NOMO-1 treated with DMSO at 0.1 percent for 48 hours (cell line): ENCODE measurements around the gene L3MBTL1.

Experiments
- DNase-seq: peaks from one replicate; lab custom pipeline; 2025; ENCODE audit not compliant: unreplicated experiment; lab: John Stamatoyannopoulos, UW

Gene L3MBTL1

DNA sequence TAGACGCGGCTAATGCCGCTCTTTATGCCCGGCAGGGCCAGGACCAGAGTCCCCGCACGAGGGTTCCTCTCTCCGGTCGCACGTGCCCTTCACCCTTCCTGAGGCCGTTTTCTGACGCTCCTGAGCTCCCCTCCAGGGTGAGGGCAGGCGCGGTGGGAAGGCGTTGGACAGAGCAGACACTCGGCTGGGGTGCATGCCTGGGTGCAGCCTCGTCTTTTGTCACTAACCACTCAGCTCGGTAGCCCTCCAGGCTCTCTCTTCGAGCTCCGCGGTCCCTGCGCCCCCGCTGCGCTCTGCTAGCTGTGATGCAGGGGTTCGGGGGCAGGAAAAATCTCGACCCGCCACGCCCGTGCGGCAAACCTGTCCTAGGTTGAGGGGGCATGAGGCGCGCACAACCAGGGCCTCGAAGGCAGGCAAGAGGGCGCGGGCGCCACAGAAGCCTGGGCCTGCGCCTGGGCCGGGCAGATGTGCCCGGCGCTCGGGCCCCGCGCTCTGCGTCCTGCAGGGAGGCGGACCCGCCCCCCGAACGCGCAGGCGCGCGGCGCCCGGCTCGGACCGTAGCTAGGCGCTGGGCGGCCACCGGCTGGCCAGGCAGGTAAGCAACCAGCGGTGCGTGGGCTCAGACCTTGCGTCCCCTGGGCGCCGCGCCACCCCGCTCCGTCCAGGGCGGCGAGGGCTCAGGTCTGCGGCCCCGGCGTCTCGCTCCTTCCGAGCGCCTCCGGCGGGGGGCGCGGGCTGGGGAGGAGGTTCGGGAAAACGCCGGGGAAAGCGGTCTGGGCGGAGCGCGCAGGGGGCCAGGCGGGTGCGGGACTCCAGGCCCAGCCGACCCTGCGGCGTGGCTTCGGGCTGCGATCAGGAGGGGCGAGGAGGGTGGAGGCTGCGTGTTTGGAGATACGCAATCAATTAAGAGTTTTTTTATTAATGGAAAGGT lies at the start of gene L3MBTL1:
L3MBTL1 (plus strand) TSS at position 548 of the 931 bp plus-strand sequence. CDS start 5,807 bp downstream, outside the sequence.
- no peak for DNase-seq

DNA sequence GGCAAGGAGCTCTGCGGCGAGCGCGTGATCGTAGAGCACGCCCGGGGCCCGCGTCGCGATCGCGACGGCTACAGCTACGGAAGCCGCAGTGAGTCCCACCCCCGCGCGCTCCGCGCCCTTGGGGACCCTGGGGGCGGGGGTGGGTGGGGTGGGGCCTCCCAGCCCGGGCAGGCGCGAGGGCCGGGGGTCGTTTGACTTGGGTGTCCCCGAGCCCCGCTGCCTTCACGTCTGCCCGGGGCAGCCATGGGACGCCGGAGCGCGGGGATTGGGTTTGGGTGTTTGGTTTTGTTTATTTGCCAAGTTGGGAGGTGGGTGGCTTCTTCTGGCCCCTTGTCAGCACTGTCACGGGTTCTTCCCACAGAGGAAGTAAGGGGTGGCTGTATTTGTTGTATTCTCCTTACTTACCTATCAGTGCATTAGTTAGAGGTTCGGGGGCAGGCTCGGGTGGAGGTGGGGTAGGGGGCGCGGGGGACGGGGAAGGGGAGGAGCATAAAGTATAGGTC lies 49.0 kb upstream of the L3MBTL1 start:
- peak; percentile 17 for DNase-seq

DNA sequence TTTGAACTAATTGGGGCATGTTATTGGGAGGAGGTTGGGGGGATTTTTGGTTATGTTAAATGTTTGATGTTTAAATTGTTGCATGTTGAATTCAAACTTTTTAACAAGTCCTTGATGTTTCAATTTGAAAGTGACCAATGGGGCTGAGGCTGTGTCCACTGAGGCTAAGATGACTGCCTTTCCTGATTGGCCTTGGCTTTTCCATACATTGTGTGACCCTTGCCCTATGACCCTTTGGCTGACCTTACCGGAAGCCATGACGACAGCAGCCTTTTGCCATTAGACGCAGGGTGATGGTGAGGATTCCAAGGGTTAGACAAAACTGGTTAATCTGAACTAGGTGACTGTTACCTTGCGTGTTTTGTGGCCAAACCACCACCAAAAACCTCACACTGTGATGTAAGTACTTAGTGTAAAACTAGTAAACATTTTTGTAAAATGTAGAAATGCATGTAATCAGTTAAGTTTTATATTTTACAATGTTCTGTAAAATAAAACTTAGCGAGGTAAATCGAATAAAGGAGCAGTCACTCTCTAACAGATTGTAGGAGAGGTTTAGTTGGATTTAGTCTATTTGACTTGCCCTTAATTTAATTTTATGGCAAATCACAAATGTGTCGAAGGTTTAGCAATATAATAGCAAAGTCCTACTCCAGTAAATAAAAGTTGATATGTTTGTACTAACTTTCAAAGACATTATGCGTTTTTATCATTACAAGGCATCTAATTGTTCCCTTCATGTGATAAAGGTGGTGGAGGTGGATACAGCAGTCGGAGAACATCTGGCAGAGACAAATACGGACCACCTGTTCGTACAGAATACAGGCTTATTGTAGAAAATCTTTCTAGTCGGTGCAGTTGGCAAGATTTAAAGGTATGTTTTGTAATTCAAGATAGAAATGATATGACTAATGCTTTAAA lies 48.2 kb upstream of the L3MBTL1 start:
- no peak for DNase-seq

DNA sequence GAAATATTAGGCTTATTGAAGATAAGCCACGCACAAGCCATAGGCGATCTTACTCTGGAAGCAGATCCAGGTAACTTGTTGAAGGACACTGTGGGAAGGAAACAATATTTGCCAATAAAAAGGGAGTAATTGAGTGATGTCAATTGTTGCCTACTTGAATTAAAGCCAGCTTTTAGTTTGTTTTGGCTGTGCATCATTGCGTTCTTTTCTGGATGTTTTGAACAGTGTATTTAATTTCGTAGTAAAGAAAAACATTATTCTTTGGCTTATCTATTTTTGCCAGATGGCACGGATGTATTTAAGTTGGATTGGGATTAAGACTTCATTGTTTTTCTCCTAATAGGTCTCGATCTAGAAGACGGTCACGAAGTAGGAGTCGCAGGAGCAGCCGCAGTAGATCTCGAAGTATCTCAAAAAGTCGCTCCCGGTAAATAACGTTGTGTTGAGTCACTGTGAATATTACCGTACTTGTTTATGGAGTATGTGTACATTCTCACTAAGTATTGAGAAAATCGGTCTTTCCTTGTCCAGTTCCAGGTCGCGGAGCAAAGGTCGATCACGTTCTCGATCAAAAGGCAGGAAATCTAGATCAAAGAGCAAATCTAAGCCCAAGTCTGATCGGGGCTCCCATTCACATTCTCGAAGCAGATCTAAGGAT lies 47.2 kb upstream of the L3MBTL1 start:
- no peak for DNase-seq

DNA sequence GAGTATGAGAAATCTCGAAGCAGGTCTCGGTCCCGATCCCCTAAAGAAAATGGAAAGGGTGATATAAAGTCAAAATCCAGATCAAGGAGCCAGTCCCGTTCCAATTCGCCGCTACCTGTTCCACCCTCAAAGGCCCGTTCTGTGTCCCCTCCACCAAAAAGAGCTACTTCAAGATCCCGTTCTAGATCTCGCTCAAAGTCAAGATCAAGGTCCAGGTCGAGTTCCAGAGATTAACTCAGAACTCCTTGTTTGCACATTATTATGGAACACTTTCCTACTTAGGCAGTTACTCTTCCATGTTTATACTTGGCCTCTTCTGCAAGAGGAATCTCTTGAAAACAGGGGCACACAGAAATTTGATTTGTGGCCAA lies 46.7 kb upstream of the L3MBTL1 start:
- no peak for DNase-seq

DNA sequence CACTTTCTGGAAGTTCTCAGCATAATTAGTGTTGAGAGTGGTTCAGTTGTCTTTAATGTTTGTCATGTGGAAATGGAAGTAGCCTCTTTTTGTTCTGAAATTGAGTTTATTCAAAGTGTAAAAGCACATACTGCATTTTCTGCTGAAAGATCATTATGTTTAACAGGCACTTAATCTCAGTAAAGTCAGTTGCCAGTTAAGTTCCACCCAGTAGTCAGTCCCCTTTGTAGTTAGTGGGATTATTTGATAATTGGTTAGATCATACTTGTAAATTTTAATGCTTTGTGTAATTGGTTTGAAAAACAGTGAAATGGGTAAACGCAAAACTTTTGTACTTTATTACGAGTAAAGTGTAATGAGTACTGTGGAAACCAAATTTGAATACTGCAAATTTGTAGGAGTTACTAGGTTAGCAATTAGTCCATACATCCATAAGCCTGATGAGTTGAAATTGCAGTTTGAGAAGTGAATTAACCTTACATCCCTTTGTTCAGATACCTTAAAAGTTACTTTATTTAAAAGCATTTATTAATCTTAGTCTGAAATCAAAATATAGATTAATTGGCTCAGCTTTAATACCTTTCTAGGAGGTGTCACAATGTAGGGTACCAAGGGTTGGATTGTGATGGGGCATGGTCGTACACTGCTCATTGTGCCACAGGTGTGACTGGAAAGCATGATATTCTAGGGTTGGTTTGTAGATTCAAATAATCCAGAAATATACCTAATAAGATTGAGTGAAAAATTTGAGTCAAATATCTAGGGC lies 45.4 kb upstream of the L3MBTL1 start:
- no peak for DNase-seq

DNA sequence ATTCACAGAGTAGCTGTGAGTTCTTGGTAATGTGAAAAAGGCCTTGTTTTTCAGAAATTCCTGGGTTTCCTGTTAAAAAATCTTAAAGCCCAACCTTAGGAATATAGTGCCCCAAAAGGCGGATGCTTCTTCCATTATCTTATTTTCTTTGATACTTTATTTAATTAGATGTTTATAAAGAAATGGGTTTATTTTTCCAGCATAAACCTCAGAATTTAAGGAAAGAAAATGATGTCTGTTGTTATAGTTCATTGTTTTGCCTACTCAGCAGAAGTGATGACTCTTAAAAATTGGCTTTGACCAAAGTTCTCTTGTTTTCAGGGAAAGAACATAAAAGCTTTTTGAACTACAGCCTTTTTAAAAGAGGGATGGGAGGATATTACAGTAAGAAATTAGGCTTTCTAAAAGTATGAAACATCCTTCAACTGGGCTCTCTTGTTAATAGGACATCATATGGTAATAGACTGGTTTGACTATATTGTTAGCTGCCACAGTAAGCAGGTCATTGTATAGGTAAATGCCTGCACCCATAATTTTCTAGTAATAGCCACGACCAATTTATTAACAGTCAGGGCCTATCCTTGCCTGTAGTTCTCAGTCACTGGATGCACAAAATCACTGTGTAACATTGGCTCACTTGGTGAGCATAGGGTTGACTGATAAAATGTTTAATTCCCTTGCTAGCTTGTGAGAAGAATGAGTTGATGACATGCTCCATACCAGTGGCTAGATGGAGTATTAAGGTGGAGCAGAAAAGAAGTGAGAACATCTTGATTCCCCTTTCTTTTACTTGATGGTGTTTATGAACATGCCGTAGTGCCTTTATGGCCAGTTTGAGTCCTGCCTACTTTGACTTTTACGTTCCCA lies 44.6 kb upstream of the L3MBTL1 start:
- no peak for DNase-seq

DNA sequence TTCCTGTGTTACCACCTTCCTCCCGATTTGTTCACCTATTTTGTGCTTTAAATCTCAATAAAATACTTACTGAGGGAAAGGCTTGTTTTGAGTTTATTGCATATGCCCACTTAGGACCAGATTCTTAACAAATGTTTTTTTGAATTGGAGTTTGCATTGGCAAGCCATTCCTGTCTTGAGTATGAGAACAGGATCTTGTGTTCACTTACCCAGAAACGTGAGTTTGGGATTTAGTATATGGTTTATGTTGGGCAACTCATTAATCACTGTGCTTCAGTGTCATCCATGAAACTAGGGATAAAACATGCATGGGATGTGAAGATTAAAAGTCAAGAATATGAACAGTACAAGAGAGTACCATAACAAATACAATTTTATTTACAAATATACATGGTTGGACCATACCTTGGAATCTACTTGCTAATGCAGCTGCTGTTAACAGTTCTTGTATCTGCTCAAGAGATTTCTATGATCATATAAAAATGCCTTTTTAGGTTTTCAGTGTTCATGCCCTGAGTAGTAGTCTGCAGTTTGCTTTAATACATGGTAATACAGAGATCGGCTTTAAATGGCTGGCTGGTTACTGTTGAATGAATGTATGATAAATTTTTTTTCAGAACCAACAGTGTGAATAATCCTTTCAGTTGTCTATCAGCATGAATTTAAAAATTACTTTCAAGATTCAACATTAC lies 43.8 kb upstream of the L3MBTL1 start:
- DNase-seq = no peak

DNA sequence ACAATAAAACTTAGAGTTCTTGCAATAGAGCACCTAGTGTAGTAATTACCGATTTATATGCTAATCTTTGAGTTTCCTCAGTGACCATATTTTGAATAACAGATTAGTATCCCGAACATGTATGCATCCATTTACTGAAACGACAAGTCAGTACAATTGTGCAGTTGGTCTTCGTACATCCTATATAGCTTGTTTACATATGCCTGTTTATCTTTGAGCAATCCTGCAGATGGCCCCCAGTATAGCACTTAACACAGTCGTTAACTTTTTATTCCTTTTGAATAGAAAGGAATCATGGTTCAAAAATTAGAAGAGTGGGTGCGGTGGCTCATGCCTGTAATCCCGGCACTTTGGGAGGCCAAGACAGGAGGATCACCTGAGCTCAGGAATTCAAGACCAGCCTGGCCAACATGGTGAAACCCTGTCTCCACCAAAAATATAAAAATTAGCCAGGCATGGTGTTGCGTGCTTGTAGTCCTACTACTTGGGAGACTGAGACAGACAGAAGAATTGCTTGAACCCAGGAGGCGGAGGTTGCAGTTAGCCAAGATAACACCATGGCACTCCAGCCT lies 43.2 kb upstream of the L3MBTL1 start:
- DNase-seq = no peak

DNA sequence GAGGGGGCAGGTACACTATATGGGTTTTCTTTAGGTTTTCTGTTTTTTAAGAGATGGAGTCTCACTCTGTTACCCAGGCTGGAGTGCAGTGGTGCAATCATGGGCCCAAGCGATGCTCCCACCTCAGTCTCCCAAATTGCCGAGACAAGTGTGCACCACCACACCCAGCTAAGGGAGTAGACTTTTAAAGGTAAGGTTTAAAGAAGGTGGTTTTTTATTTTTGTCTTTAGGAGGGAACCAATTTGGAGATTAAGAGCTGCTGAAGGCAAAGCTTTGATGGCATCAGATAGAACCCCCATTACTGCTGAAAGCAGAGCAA lies 41.9 kb upstream of the L3MBTL1 start:
- no peak for DNase-seq

DNA sequence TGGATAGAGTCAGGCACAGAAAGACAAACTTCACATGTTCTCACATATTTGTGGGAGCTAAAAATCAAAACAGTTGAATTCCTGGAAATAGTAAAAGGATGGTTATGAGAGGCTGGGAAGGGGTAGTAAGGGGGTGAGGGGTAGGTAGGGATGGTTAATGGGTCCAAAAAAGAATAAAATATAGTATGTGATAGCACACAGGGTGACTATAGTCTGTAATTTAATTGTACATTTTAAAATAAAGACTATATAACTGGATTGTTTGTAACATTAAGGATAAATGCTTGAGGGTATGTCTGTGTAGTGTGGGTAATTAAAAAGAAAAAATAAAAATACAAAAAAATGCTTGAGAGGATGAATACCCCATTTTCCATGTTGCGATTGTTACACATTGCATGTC lies 39.9 kb upstream of the L3MBTL1 start:
- DNase-seq = no peak

DNA sequence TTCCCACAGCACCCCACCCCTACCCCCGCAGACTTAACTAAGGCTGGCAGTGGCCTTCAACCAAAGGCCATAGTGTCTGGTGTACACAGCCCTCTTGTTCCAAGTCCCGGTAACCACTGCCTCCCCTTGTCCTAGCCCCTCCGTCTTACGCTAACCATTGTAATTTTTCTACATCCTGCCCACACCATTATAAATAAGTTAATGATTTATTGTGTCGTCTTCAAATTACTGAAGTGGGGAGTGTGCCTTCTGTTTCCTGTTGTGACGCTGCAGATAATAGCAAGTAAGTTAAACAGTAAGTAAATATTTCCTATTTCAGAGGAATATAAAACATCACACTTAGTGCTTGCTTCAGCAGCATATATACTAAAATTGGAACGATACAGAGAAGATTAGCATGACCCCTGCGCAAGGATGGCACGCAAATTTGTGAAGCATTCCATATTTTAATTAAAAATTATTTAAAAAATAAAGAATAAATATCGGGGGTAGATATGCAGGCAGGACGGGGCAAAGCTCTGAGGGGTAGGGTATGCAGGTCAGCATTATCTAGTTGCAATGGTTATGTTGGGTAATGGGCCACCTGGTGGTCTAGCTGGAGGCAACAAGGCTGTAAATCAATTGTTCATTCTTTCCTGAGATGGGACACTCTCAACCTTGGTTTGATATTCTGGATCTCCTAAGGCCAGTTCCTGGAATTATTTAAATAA lies 34.7 kb upstream of the L3MBTL1 start:
- no peak for DNase-seq

DNA sequence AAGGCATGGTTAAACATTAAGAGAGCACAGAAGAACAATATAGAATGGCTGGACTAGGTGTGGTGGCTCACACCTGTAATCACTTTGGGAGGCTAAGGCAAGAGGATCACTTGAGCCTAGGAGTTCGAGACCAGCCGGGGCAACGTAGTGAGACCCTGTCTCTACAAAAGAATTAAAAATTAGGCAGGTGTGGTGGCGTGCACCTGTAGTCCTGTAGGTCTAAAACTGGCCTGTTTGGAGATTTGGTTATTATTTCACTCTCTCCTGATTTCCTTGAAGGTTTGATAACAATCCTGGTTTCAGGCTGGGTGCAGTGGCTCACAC lies 34.2 kb upstream of the L3MBTL1 start:
- DNase-seq = no peak

DNA sequence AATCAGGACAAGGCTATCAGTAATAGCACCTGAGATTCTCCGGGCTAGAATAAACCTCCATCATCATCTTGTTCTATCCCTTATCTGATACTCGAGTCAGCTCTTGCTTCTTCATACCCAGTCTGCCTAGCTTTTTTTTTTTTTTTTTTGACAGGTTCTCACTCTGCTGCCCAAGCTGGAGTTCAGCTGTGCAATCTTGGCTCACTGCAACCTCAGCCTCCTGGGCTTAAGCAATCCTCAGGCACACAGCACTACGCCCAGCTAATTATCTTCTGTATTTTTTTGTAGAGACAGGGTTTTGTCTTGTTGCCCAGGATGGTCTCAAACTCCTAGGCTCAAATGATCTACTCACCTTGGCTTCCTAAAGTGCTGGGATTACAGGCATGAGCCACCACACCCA lies 30.3 kb upstream of the L3MBTL1 start:
- peak; percentile 73 for DNase-seq

DNA sequence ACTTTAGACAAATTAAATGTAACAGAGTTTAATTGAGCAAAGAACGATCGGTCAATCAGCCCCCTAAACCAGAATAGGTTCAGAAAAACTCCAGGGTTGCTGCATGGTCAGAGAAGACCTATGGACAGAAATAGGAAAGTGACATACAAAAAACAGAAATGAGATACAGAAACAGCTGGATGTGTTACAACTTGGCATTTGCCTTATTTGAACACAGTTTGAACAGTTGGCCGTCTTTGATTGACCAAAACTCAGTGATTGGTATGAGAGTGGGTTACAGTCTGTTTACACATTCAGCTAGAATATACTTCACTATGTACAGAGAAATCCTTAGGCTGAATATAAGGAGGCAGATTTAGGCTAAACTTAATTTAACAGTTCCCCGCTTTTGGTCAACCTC lies 29.9 kb upstream of the L3MBTL1 start:
- no peak for DNase-seq

DNA sequence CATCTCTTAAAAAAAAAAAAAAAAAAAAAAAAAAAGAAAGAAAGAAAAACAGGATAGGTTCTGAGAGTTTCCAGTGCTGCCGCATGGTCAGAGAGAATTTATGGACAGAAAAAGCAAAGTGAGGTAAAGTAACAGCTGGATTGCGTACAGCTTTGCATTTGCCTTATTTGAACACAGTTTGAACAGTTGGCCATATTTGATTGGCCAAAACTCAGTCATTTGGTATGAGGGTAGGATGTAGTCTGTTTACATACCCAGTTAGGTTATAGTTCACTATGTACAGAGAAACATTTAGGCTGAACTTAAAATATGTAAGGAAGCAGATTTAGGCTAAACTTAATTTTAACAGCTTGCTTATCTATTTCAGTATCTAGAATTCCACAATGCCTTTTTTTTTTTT lies 17.5 kb upstream of the L3MBTL1 start:
- no peak for DNase-seq

DNA sequence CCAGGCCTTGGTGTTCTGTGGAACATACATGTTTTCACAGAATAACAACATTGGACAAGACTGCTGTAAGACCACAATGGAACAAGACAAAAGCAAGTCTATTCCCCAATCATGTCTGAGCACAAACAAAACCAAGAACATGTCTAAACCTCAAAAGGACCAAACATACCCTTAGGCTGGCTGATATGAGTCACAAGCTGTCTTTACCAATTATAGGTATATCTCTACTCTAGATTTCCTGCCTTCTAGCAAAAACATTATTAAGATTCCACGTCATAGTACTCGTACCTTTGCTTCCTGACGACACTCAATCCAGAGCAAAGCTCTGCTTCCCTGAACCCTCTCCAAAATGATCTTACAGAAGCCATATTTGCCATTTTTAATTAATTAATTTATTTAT lies 15.4 kb upstream of the L3MBTL1 start:
- no peak for DNase-seq

DNA sequence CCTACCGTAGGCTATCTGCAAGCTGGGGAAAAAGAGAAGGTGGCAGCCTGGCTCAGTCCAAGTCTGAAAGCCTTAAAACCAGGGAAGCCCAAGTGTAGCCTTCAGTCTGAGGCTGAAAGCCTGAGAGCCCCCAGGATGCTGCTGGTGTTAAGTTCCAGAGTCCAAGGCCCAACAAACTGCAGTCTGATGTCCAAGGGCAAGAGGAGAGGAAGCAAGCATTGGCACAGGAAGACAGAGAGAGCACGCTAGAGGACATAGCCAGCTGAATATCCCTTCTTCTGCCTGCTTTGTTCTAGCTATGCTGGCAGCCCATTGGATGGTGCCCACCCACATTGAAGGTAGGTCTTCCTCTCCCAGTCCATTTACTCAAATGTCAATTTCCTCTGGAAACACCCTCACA lies 12.1 kb upstream of the L3MBTL1 start:
- DNase-seq = no peak
